ENCODE data around the gene KLHL40.

The KLHL40 gene

DNA sequence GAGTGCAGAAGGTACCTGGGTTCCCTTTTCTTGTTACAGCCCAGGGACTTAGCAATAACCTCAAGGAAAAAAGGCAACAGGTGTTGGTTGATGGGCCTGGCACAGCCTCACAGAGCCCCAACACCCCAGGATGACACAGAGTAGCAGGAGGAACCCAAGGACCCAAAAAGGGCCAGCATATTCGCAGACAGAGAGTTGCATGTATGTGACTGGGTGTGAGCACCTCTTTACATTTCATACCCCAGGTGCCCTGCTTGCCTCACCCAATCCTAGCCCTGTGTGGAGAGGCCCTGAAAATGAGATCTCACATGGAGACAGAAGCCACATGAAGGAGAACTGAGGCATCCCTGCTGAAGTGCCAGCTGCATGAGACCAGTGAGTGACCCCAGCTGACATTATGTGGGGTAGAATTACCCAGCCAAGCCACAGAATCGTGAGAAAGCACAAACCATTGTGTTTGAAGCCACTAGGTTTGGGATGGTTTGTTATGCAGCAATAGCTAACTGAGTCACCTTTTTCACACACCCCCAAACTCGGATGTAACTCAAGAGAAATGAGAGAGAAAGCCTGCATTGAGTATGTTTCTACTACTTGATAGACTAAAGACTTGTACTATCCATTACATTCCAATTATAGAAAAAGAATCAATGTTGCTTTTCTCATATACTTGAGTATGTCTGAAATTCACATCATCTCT, 43.5 kb downstream of the KLHL40 start:
- no peak for TF ChIP-seq CTCF (conservative IDR thresholded peaks at IDR 0.05; ENCODE audit: low read depth, low read length)
- DNase-seq (ENCODE audit: low read depth), result no peak
- H3K4me3 ChIP-seq (ENCODE audit: low read depth, low read length), result no peak overlapping the region

DNA sequence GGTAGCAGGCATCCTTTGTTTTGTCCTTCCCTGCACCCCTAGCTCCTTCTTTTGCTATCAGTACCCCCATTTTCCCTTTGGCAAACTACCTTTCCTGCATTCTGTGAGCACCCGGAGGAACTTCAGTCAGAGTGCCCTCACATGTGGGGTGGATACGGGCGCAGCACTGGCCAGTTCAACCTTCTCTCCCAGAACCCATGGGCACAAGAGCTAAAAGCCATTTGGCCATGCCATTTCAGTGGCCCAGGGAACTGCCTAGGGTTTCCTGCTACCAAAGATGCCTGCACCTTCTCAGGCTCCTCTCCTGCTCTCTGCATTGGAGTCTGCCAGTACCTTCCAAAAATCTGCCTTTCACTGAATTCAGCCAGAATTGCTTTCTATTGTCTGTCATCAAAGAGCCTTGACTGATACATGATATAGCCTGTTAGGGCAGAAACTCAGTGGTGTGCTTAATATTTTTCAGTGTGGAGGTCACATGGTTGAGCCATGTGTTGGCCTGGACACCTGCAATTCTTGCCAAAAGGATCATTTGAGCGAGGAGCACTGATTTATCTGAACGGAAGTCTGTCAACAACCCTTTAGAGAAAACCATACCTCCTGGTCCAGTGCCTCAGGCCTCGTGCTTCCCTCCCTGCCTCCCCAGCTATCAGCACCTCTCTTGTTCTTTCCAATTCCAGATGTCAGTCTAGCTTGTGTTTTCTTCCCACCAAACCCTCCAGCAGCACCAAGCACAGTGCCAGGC, 44.2 kb downstream of the KLHL40 start:
- H3K4me3 ChIP-seq (ENCODE audit: low read depth, low read length), result no peak overlapping the region
- DNase-seq (ENCODE audit: low read depth), result peak; percentile 10
- no peak for TF ChIP-seq CTCF (conservative IDR thresholded peaks at IDR 0.05; ENCODE audit: low read depth, low read length)

- DNase-seq (ENCODE audit: low read depth), result no peak
- no peak for TF ChIP-seq CTCF (conservative IDR thresholded peaks at IDR 0.05; ENCODE audit: low read depth, low read length)
Observed at GRCh38 chr3:42730294-42730693, 45.0 kb downstream of the KLHL40 start.

DNA sequence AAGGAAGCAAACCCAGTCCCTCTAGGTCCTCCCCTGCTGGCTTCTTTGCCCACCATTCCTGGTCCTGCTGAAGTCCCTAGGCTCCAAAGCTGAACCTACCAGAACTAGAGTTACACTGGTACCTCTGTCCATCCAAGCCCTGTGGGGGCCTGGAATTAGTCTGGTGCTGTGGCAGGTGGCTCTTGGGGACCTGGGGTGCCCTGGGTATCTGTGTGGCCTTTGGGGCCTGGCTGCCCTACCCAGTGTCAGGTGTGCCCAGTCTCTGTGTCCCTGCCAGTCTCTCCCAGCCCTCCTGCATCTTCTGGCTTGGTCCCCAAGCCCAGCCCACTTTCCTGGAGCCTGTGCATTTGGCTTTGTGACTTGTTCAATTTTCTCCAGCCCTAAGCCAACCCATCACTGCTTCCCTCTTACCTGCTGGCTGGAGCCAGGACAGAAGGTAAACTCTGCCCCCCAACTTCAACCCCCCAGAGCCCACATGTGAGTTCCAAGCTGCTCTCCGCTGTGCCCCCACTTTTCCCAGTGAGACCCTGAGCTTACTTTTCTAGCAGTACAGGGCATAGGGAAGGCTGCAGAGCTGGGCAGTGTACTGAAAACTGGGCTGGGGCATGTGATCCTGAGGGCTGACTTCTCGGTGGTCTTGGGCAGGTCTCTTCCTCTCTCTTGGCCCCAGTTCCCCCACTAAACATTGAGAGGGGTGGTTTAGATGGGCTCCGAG, 45.5 kb downstream of the KLHL40 start:
- no peak overlapping the region for H3K4me3 ChIP-seq (ENCODE audit: low read depth, low read length)
- no peak for DNase-seq (ENCODE audit: low read depth)
- no peak for TF ChIP-seq CTCF (conservative IDR thresholded peaks at IDR 0.05; ENCODE audit: low read depth, low read length)

More at GRCh38 chr3:42730294-42730693, 45.0 kb downstream of the KLHL40 start:
- H3K4me3 ChIP-seq (ENCODE audit: low read depth, low read length), result no peak overlapping the region

DNA sequence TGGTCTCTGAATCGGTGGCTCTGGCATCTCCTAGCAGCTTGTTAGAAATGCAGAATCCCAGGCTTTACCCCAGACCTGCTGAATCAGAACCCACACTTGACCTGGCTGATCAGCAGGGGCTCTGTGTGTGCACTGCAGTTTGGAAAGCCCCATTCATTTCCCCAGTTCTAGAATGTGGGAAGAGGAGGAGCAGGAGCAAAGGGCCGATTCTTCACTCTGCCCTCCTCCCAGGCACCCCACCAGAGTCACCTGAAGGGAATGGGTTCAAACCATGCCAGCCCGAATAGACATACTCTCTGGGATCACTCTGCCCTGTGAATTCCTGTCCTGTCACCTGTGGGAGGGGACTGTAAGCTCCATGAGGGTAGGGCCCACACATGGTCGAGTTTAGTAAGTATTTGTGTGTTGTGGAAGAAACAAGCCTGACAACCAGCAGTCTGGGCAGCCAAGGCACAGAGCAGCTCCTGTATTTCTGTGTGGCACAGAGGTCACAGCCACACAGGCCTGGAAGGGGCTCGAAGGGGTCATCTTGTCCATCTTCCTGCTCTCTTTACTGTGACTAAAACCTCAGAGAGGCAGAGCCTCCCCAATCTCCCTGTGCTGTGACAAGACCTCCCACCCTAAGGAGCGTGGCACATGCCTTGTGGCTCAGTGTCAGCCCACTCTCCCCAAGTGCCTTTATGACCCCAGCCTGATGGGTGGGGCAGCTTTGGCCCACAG, 46.3 kb downstream of the KLHL40 start:
- no peak for TF ChIP-seq CTCF (conservative IDR thresholded peaks at IDR 0.05; ENCODE audit: low read depth, low read length)
- H3K4me3 ChIP-seq (ENCODE audit: low read depth, low read length), result no peak overlapping the region
- no peak for DNase-seq (ENCODE audit: low read depth)

DNA sequence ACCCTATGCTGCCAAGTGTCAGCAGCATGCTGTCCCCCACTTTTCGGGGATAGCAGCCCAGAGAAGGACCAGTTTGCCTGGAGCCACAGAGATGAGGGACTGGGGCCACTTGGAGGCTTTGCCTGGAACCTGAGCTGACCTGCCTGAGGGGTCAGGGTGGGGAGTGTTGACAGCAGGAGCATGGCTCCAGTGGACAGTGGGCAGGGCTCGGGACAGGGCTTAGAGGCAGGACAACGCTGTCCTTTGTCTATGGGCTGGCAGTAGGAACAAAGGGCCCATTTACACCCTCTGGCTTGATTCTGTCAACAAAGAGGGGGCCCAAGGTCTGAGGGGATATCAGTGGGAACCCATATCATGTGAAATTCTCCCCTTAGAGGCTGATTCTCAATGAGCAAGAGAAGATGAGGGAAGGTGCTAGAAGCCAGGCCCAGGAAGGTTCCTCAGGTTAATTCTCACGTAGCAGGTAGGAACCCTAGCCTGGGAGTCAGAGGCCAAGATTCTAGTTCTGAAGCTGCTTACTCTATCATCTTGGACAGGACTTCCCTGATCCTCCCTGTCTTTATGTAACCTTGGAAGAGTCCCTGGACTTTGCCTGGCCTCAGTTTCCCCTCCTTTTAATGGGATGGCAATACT, 47.0 kb downstream of the KLHL40 start:
- DNase-seq (ENCODE audit: low read depth), result no peak
- H3K4me3 ChIP-seq (ENCODE audit: low read depth, low read length), result no peak overlapping the region
- no peak for TF ChIP-seq CTCF (conservative IDR thresholded peaks at IDR 0.05; ENCODE audit: low read depth, low read length)

All from choroid plexus epithelial cell (primary cell).